ENCODE data around the gene CDH23.

CDH23 gene

DNA sequence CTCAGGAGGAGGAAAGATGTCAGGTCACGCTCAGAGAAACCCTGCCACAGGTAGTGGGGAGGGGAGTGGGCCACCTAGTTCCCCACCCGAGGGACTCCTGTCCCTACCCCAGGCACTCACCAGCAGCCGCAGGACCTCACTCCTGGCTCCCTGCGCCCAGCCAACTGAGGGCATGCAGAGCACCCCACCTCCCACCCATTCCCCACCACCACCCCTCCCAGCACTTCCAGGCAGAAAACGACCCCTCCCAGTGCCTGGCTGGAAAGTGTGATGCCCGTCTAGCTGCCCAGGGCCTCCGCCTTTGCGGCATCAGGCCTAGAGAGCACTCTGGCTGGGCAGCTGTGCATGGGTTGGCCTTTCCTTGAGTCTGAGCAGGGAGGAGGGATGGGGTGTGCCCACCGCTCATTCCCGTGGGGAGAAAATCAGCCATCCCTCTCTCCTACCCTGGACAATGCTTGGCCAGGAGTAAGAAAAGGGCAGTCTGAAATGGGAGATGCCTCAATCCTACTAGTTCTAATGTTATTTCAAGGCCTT is 321.5 kb downstream of the CDH23 start:
- H3K4me2 ChIP-seq (ENCODE audit: low read depth, low read length, poor library complexity, severe bottlenecking): no peak overlapping the region
- H3K27me3 ChIP-seq (ENCODE audit: insufficient read depth, low read length, poor library complexity, severe bottlenecking): no peaks in the 10 kb centered on the region
- no peak overlapping the region for H2AFZ ChIP-seq (ENCODE audit: low read length)
- H3K9ac ChIP-seq (ENCODE audit: low read depth, low read length, poor library complexity, severe bottlenecking): no peak overlapping the region
- H3K9me3 ChIP-seq (ENCODE audit: insufficient read depth, low read depth, low read length): no peaks in the 10 kb centered on the region
- no peaks in the 10 kb centered on the region for H3K9me2 ChIP-seq (replicated peaks; ENCODE audit: low read depth, low read length)
- TF ChIP-seq, protein P1, sequence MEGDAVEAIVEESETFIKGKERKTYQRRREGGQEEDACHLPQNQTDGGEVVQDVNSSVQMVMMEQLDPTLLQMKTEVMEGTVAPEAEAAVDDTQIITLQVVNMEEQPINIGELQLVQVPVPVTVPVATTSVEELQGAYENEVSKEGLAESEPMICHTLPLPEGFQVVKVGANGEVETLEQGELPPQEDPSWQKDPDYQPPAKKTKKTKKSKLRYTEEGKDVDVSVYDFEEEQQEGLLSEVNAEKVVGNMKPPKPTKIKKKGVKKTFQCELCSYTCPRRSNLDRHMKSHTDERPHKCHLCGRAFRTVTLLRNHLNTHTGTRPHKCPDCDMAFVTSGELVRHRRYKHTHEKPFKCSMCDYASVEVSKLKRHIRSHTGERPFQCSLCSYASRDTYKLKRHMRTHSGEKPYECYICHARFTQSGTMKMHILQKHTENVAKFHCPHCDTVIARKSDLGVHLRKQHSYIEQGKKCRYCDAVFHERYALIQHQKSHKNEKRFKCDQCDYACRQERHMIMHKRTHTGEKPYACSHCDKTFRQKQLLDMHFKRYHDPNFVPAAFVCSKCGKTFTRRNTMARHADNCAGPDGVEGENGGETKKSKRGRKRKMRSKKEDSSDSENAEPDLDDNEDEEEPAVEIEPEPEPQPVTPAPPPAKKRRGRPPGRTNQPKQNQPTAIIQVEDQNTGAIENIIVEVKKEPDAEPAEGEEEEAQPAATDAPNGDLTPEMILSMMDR (conservative IDR thresholded peaks at IDR 0.05; ENCODE audit: low read length): no peak
- no peak for TF ChIP-seq EZH2phosphoT487 (IDR thresholded peaks at IDR 0.05; ENCODE audit: borderline replicate concordance)
- H3K4me3 ChIP-seq (ENCODE audit: low read length, poor library complexity, severe bottlenecking): no peak overlapping the region
- H3K79me2 ChIP-seq (ENCODE audit: insufficient read depth, low read length): no peaks in the 10 kb centered on the region
- peaks cover 21% of the 10 kb centered on the region for H3K4me1 ChIP-seq (ENCODE audit: insufficient read depth, low read length, poor library complexity, severe bottlenecking)
- H3K36me3 ChIP-seq (ENCODE audit: insufficient read depth, low read length): no peaks in the 10 kb centered on the region
- no peaks in the 10 kb centered on the region for H3F3A ChIP-seq (ENCODE audit: low read depth)
- H4K20me1 ChIP-seq (ENCODE audit: insufficient read depth, low read length, poor library complexity, severe bottlenecking): no peaks in the 10 kb centered on the region

- Histone ChIP-seq H3K36me3 (ENCODE audit: insufficient read depth, low read length) (no peaks in the 10 kb centered on the region), H2AFZ (ENCODE audit: low read length) (no peak overlapping the region), H4K20me1 (ENCODE audit: insufficient read depth, low read length, poor library complexity, severe bottlenecking) (no peaks in the 10 kb centered on the region), H3K79me2 (ENCODE audit: insufficient read depth, low read length) (no peaks in the 10 kb centered on the region), H3K9ac (ENCODE audit: low read depth, low read length, poor library complexity, severe bottlenecking) (no peak overlapping the region), H3K27me3 (ENCODE audit: insufficient read depth, low read length, poor library complexity, severe bottlenecking) (no peaks in the 10 kb centered on the region), H3K9me3 (ENCODE audit: insufficient read depth, low read depth, low read length) (no peaks in the 10 kb centered on the region), H3K4me1 (ENCODE audit: insufficient read depth, low read length, poor library complexity, severe bottlenecking) (peaks cover 13% of the 10 kb centered on the region), H3F3A (ENCODE audit: low read depth) (no peaks in the 10 kb centered on the region), H3K4me3 (ENCODE audit: low read length, poor library complexity, severe bottlenecking) (no peak overlapping the region), H3K9me2 (replicated peaks; ENCODE audit: low read depth, low read length) (no peaks in the 10 kb centered on the region), H3K4me2 (ENCODE audit: low read depth, low read length, poor library complexity, severe bottlenecking) (no peak overlapping the region)
- TF ChIP-seq EZH2phosphoT487 (IDR thresholded peaks at IDR 0.05; ENCODE audit: borderline replicate concordance): no peak
- TF ChIP-seq, protein P1 (conservative IDR thresholded peaks at IDR 0.05; ENCODE audit: low read length): no peak
Measured at GRCh38 chr10:71719042-71719441, 322.3 kb downstream of the CDH23 start.

DNA sequence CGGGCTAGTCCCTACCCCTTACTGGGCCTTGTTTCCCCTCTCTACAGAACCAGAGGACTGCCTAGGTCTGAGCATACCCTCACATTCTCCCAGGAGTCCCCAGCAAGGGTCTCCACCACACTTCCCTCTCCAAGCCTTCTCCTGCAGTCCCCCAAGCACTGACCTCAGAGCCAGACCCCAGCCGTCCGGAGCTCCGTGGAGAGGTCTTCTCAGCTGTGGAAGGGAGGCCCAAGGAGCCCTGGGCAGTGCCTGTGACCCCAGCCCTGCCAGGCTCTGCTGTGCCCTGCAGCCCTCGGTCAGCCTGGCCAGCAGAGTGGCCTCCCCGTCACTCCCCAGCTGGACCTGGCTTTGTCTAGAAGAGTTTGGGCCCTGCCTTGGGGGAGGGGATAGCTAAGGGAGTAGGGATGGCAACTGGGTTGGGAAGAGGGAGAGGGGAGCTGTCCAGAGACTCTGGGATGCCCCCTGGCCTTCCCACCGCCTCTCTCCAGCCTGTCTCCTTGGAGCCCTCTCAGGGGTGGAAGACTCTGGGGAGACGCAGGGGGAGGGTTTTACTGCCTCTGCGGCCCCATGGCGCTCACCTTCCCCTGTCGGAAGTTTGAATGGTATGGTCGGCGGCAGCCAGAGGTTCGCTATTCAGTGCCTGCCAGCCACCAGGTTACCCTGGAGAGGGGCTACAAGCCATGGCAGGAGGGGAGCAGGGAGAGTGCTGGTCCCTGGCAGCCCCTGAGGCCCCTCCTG is 322.9 kb downstream of the CDH23 start, which contains the start of gene C10orf105:
Gene C10orf105 (minus strand): TSS at position 315 of the 738 bp plus-strand sequence. CDS start 3,441 bp downstream, outside the sequence.
- no peaks in the 10 kb centered on the region for H4K20me1 ChIP-seq (ENCODE audit: insufficient read depth, low read length, poor library complexity, severe bottlenecking)
- no peak within 1 kb of the TSS for H3K4me3 ChIP-seq (ENCODE audit: low read length, poor library complexity, severe bottlenecking)
- H3K9me2 ChIP-seq (replicated peaks; ENCODE audit: low read depth, low read length): no peaks in the 10 kb centered on the region
- no peaks in the 10 kb centered on the region for H3K27me3 ChIP-seq (ENCODE audit: insufficient read depth, low read length, poor library complexity, severe bottlenecking)
- H3K4me2 ChIP-seq (ENCODE audit: low read depth, low read length, poor library complexity, severe bottlenecking): no peak within 1 kb of the TSS
- H3K4me1 ChIP-seq (ENCODE audit: insufficient read depth, low read length, poor library complexity, severe bottlenecking): peaks cover 7% of the 10 kb centered on the region
- no peak within 1 kb of the TSS for H3K9ac ChIP-seq (ENCODE audit: low read depth, low read length, poor library complexity, severe bottlenecking)
- no peak for TF ChIP-seq EZH2phosphoT487 (IDR thresholded peaks at IDR 0.05; ENCODE audit: borderline replicate concordance)
- TF ChIP-seq, protein P1 (conservative IDR thresholded peaks at IDR 0.05; ENCODE audit: low read length): no peak
- H3K9me3 ChIP-seq (ENCODE audit: insufficient read depth, low read depth, low read length): no peaks in the 10 kb centered on the region
- H2AFZ ChIP-seq (ENCODE audit: low read length): no peak within 1 kb of the TSS
- no peaks in the 10 kb centered on the region for H3F3A ChIP-seq (ENCODE audit: low read depth)
- no peaks in the 10 kb centered on the region for H3K36me3 ChIP-seq (ENCODE audit: insufficient read depth, low read length)
- H3K79me2 ChIP-seq (ENCODE audit: insufficient read depth, low read length): no peaks in the 10 kb centered on the region

All from Loucy (cell line).